Head of caudate nucleus (tissue), 42 donors: Measurements from ENCODE around the gene USP6NL.

ENCODE experiments used
- DNase-seq, 42 donors: peaks; one replicate each; pipeline versions ENCODE4 v3.0.0 to v3.0.0-alpha.2; 2020 to 2021; ENCODE audit warnings: mixed read lengths in 7 of 42
- intact Hi-C: fragments of 100-400 bp; cut with DNase I; formaldehyde crosslinking; loops from one replicate; pipeline ENCODE4 v1.15.0; 2022

USP6NL gene

DNA sequence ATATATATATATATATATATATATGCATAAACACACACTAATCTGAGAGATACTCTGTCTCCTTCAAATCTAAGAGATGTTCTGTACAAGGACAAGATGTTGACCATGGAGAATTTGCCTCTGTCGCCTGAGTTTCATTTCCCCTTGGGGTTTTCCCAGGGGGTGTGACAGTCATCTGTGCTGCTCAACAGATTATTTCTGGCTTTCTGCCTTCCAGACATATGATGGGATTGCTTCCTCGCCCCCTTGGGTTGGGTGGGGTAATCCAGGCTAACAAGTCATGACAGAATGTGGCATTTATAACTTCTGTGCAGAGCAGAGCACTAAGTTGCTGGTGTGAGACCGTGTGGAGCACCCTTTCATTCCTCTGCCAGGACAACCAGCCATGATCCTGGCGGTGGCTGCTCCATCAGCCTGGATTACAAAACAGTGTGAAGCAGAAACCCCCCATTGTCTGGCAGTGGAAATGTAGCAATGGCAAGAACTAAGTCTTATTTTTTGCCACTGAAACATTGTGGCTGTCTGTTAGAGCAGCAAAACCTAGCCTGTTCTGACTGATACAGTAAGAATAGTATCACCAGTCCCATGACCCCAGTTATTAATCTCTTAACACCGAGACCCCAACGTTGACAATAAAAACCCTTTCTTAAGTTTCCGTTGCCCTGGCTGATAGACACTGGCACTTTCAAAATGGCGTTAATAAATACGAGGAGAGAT lies 13.7 kb upstream of the USP6NL start:
- DNase-seq: peak in 6 of 42 donors; percentile 14 to 51 (median 23)
- intact Hi-C loops: no loop called here

DNA sequence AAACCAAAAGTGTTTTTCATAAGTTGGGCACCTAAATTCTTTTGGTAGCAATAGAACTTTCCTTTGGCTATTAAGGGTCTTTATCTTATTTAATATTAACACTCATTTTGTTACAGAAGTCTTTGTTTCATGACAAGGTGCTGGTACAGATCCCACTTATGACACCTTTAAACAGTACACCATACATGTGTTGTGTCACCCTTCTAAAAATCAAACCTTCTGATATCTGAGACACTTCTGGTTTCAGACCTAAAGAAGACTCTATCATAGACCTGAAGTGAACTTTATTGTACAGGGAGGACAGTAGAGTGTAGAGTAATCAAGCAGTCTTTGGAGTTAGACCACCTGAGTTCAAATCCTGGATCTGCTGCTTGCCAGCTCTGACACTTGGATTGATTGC lies 5.8 kb upstream of the USP6NL start:
- intact Hi-C loops: loop anchor here (10.0 kb wide), 2 partner anchors 68 to 102 kb away; no protein-coding TSS in a partner anchor
- no peak for DNase-seq

DNA sequence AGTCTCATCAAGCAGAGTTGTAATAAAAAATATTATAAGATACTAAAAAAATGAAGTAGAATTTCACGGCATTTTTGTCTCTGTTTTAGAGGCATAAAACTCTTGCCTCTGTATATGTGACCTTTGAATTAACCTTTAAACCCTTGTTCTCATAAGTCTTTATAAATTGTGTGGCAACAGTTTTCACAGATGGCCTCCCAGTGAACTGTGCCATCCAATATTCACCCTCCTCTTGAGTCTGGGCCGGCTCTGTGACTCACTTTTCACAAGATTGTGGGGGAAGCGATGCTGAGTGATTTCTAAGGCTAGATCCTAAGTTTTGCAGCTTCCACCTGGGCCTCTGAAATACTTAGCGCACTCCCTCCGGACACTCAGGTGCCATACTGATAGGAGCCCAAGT lies 4.6 kb upstream of the USP6NL start:
- DNase-seq: no peak
- intact Hi-C loops: loop anchor here (10.0 kb wide), 2 partner anchors 69 to 101 kb away; no protein-coding TSS in a partner anchor

DNA sequence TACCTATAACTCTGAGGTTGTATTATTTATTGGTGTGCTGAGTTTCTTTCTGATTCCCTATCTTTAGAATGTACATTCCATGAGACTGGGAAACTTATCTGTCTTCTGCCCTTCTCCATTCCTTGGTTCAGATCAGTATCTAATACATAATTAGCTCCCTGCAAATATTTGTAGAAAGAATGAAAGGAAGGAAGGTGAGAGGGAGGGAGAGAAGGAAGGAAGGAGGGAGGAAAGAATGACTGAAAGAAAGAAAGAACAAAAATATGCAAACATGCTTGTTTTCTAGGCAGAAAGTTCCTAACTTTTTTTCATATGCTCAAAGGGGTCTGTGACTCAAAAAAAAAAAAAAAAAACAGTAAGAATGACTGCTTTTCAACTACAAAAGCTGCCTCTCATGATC lies 3.9 kb upstream of the USP6NL start:
- intact Hi-C loops: loop anchor here (10.0 kb wide), 2 partner anchors 69 to 101 kb away; no protein-coding TSS in a partner anchor
- no peak for DNase-seq

DNA sequence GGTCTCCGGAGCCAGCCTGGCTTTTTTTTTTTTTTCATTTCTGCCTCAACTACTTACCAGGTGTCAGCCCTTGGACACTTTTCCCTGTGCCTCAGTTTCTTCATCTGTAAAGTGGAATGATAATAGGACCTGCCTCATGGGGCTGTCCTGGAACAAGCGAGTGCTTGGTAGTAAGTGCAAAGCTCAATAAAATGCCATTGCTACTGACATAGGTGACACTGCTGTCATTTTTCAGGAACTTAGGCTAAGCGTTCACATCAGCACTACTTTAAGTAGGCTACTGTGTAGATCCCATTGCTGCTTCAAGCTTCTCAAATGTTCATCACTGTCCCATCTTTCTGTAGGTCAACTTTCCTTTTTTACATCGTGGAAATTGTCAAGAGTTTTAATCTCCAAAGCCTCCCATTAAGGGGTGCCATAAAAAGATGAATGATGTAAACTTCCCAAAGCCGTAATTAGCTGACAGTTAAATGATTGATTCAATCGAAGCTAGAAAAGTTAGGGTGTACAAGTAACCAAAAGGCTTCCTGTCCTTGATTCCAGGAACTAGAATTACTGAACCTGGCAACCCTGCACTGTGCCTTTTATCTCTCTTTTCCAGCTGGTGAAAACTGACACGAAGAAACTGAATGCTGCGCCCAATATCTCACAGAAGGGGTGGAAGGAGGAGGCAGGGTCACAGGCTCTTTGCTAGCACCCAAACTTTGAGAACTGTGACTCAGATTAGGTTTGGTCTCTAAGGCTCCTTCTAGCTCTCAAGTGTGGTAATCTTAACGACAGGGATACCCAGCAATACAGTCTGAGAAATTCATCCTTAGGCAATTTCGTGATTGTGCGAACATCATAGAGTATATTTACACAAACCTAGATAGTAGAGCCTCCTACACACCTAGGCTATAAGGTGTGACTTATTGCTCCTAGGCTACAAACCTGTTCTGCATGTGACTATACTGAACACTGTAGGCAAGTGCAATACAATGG lies 861 bp upstream of the USP6NL start:
- intact Hi-C loops: loop anchor here (10.0 kb wide), 2 partner anchors 72 to 98 kb away; no protein-coding TSS in a partner anchor
- DNase-seq: peak in 1 of 42 donors; percentile 3

DNA sequence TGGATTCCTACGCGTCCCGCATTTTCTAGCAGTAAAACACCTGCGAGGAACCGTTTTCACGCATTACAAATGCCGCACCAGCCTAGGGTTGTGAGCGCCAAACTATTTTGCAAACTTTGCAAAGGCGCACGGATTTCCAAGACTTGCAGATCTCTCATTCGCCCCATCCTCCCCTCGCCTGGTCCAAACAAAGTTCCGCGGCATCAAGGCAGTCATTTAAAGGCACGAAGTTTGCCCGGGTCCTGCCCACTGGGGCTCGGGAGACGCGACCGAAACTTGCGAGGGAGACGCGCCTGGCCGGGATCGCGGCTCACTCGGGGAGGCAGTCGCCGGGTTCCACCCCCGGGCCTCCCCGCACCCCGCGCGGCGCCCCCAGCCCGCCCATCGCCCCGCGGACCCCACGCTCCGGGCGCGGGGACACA lies 613 bp downstream of the USP6NL start:
- intact Hi-C loops: loop anchor here (10.0 kb wide), 2 partner anchors 74 to 96 kb away; no protein-coding TSS in a partner anchor
- peak in 34 of 42 donors; percentile 13 to 62 (median 33) for DNase-seq

DNA sequence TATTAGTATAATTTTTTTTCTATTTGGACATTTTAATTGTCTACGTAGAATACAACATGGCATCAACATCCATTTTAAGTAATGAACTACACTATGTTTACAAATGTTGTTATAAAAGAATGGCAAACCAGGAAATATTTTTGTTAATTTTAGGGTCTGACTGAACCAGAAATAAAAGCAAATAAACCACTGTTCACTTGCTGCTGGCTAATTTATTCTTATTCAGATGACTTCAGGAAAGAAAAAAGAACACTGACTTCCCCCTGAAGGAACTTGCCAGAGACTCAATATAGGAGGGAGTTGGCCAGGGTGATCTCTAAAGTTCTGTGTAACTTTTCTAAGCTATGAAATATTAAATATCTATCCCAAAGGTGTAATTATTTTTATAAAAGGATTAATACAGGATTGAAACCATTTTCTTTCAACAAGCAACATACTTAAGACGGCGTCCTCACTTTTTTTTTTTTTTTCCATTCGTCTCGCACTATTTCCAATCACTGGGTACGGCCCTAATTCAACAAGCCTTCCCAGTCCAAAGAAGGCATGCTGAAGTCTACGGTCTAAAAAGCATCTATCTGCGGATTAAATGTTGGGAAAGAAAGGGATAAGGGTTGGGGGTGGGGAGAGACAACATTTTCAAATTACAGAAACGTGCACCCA lies 1.2 kb downstream of the USP6NL start:
- no peak for DNase-seq
- intact Hi-C loops: loop anchor here (10.0 kb wide), 2 partner anchors 75 to 95 kb away; no protein-coding TSS in a partner anchor

DNA sequence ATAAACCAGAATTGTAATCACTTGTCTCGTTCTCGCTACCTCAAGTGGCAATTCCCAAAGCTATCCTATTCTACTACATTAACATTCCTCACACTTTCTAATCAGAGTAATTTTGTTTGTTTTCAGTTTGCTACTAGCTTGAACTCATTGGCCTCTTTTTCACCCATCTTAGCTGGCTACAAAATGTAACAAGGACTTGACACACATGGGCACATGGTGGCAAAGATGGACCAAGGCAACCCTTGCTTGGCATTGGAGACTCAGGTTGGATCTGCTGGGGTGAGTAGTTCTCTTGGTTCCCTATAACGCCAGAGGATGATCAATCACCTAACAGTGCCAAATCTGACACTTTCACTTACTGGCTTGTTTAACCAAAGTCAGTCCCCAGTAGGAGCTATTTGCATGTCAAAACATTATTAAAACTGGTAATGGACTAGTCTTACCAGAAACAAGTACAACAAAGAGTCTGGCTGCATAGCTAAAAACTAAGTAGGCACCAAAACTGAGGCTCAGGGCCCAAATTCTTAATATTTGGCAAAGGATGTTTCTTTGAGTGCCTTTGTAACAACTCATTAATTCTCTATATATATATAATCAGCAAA lies 1.9 kb downstream of the USP6NL start:
- DNase-seq: no peak
- intact Hi-C loops: loop anchor here (10.0 kb wide), 2 partner anchors 75 to 95 kb away; no protein-coding TSS in a partner anchor

DNA sequence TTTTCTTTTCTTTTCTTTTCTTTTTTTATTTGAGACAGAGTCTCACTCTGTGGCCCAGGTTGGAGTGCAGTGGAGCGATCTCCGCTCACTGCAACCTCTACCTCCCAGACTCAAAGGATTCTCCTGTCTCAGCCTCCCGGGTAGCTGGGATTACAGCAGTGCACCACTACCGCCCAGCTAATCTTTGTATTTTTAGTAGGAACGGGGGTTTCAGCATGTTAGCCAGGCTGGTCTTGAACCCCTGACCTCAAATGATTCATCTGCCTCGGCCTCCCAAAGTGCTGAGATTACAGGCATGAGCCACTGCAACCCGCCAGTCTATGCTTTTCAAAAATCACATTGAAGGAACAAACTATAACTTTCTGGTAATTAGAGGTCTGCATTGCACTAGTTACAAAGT lies 2.4 kb downstream of the USP6NL start:
- intact Hi-C loops: no loop called here
- DNase-seq: no peak

DNA sequence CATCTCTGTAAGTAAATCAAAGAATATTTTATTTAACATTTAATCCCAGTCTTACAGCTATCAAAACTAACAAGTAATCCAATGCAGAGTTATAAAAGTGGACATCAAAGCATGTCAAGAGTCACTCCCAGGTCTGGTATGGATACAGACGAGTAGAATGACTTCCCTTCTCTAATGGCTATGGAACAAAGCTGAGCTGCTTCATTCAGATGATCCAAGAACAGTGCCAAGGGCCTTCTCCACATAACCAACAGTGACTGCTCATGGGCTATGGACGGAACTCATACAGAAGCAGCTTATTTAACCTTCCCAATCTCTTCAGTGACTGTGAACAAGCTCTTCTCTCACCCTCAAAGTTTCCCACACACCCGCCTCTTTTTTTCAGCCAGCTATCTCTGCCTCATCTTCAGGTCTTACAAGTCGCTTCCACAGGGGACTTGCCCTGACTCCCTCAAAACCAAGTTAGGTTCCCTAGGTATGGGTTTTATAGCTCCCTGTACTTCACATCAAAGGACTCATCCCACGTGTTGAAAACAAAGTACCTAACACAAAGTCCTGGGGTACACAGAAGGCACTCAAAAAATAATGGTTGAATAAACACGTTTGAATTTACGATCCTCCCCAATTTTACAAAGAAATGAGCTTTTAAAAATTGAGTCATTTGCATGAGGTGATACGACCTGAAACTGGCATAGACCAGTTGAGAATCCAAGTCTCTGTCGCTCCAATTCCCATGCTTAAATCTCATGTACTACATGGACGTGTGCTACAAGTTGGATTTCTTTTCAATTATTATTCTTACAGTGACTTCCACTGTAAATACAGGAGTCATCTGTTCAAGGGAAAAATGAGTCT lies 3.1 kb downstream of the USP6NL start:
- no peak for DNase-seq
- intact Hi-C loops: no loop called here

DNA sequence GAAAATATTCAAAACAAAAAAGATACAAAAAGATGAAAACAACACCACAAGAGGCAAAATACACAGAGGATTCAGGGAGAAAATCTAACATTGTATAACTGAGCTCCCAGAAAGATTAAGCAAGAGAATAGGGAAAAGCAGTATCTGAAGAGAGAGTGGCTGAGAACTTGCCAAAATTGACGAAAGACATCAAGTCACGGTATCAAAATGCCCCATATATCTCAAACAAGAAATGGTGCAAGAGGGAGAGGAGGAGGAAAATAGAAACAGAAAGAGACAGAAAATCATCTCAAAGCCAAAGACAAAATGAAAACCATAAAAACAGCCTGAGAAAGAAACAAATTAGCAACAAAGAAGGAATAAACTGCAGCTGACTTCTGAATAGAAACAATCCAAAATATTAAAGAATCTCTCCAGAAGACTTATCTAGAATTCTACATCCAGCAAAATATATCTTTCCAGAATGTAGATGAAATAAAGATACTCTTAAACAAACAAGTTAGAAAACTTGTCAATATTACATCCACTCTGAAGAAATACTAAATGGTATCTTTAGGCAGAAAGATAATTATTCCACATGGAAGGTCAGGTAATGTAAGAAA lies 5.5 kb downstream of the USP6NL start:
- DNase-seq: no peak
- intact Hi-C loops: no loop called here

DNA sequence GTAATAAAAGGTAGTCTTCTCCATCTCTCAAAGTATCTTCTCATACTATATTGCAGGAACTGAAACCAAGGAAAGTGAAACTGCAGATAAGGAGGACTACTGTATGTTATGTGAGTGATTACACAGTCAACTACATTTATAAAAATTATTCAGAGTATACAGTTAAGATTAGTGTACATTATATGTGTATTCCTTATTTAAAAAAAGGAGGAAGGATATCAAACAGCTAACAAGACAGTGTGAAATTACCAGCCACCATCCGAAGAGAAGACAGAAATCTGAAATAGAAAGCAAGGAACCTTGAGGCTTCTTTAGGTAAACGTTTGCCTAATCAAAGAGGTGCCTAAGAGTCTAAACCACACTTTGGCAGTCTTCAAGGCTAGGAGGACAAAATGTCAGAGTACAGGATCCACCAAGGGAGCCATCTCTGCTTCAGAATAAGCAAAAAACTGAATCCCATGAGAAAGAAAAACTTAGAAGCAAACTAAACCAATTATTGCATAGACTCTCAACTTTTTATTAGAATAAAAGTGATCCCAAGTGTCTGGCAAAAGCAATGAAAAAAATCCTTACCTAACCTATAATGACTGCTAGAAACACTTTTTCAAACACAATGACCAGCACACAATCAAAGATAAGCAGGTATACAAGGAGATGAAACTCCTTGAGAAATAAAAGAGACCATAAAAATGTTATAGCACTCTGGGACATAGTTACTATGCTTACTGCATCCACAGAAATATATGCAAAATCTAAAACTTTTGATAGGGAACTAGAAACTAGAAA lies 6.4 kb downstream of the USP6NL start:
- no peak for DNase-seq
- intact Hi-C loops: no loop called here

DNA sequence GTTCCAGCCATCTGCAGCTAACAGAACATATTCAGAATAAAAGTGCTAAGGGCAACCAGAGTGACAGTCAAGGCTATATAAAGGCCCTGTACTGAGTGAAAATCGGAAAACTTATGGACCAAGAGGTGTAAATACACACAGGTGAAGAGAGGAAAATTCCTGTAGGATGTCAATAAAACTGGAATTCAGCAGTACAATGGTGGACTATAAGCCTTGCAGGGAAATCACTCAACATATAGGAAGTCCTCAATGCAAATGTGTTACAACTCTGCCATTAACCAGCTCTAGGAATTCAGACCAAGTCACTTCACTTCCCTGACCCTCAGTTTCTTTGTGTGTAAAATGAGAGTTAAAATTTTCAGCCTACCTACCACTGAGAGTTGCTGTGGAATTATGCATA lies 7.7 kb downstream of the USP6NL start:
- DNase-seq: no peak
- intact Hi-C loops: no loop called here

DNA sequence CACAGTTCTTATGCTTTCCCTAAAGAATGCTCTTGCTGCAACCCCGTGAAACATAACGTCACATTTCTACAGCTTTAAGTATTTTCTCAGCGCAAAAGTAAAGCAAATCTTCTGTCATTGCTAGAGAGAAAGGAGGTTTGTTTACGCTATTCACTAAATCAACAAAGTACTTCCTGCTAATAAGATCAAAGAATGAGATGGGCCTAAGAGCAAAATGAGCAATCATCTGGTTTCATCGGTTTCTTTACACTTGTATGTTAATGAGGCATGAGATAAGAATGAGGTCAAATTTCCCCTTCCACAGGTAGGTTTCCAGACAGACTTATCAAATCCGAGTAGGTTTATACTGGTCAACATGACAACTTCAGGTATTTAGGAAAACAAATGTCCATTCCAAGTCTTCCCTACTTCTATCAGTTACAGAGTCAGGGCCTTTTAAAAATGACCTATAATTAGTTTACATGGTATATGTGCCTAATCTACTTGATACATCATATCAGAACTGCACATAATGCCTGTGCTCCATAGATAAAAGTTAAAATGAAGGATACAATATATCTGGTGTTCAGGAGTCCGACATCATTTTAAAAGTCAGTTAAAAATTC lies 8.4 kb downstream of the USP6NL start:
- intact Hi-C loops: no loop called here
- no peak for DNase-seq

DNA sequence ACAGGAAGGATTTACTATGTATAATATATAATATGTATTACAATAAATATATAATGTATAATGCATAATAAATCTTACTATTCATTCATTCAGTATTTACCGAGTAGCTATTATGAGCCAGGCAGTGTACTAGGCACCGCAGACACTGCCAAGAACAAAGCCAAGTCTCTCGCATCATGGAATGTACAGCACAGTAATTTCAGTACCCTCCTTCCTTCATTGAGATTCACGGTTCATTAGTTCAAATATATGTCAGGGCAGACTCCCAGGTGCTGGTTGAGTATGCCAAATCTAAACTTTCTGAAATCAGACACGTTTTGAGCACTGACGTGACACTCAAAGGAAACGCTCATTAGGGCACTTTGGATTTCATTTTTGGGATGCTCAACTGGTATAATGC lies 9.1 kb downstream of the USP6NL start:
- DNase-seq: no peak
- intact Hi-C loops: no loop called here

DNA sequence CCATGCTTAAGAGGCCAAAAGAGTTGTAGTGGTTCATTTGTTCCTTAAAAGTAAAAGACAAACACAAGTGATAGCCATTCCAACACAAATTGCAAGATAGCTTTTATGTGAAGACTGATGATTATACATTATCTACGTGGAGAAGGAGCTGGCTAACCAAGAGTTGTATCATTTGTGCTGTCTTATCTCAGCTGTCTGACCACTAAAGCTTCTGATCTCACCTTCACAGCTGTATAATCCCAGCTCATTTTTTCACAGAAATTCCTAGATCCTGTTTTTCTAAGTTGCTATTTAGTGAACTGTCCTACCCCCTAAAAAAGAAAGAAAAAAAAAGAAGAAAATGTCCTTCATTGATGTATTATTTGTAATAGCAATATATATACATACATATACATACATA lies 9.8 kb downstream of the USP6NL start:
- no peak for DNase-seq
- intact Hi-C loops: no loop called here
